Activated CD8-positive, alpha-beta T cell treated with anti-CD3 and anti-CD28 coated beads for 36 hours (primary cell): ENCODE data around the gene IZUMO1. TPM values are rescaled to one million over a fixed set of nuclear protein-coding genes. Genes with fewer than 3 reads are reported as not detected.
"Not testable (repeated sequence)": the region's sequence is repeated elsewhere in the genome, so short reads cannot be mapped to it uniquely, and the experiment has no call there.

ENCODE experiments used
- ATAC-seq: fragments of 200-7000 bp; cut with Tn5 transposase; one replicate; pipeline ENCODE4 v1.10.0; 2021; ENCODE audit warnings: mild to moderate bottlenecking, moderate library complexity
- CTCF ChIA-PET: fragments of 350-600 bp; sonication (Branson Sonifier 250); formaldehyde crosslinking; loops from one replicate; lab custom pipeline; 2021; ENCODE audit warnings: antibody characterized with exemption; lab: Charles Lee
- POLR2A ChIA-PET: fragments of 350-600 bp; sonication (Branson Sonifier 250); formaldehyde crosslinking; loops from one replicate; lab custom pipeline; 2021; ENCODE audit warnings: antibody characterized with exemption; lab: Charles Lee
- DNase-seq: peaks from one replicate; pipeline ENCODE4 v3.0.0-alpha.2; 2020
- H3K27ac Mint-ChIP-seq: one replicate; pipeline ENCODE4 v1.8.0; 2021; ENCODE audit warnings: mild to moderate bottlenecking, mixed read lengths
- H3K27me3 Mint-ChIP-seq: one replicate; pipeline ENCODE4 v1.8.0; 2021; ENCODE audit warnings: mixed read lengths
- H3K36me3 Mint-ChIP-seq: one replicate; pipeline ENCODE4 v1.8.0; 2021; ENCODE audit warnings: low read depth, mixed read lengths
- H3K4me1 Mint-ChIP-seq: one replicate; pipeline ENCODE4 v1.8.0; 2021; ENCODE audit warnings: low read depth, mixed read lengths
- H3K4me3 Mint-ChIP-seq: one replicate; pipeline ENCODE4 v1.8.0; 2021; ENCODE audit warnings: mild to moderate bottlenecking, moderate library complexity, mixed read lengths
- H3K9me3 Mint-ChIP-seq: one replicate; pipeline ENCODE4 v1.8.0; 2021; ENCODE audit warnings: mixed read lengths
- intact Hi-C: fragments of 100-400 bp; cut with micrococcal nuclease; formaldehyde crosslinking; loops from one replicate; pipeline ENCODE4 v1.10.0; 2022
- total RNA-seq, 2 experiments: library from RNA; stranded (reverse); gene quantifications; one replicate each; pipeline ENCODE4 v1.2.3, GENCODE V29; 2021
- TF ChIP-seq, protein P1 (sequence below): fragments of 200-600 bp; IDR thresholded peaks from one replicate; pipeline ENCODE4 v1.8.0; 2022; ENCODE audit warnings: antibody characterized with exemption, mild to moderate bottlenecking

The IZUMO1 gene
- total RNA-seq, 2 experiments from 2014 or later = not detected

DNA sequence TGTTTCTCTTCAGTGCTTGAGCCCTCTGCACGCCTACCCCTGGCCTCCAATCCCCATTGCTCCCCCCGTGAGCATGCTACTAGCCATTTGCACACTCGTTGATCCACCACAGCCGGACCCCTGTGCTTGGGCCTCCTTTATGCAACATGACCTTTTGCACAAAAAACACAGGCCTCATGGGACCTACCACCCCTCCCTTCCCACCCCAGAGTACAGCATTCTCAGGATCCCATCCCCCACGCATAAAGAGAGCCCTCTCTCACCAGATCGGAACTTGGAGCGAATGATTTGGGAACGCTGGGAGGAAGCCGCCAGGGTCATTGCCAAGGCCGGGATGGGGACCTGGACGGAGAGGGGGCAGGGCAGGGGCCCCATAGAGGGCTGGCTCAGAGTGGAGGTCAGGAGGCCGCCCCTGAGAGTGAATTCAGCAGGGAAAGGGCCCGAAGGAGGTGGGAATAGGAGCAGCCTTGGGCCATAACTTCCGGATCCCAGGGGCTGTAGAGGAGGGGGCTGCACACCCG, 27.9 kb downstream of the IZUMO1 start:
- no peak for DNase-seq
- no peak overlapping the region for H3K27ac Mint-ChIP-seq
- no peaks in the 10 kb centered on the region for H3K36me3 Mint-ChIP-seq
- intact Hi-C loops = no loop called here
- no peaks in the 10 kb centered on the region for H3K27me3 Mint-ChIP-seq
- CTCF ChIA-PET = no interaction called here
- POLR2A ChIA-PET = no interaction called here
- no peak for ATAC-seq
- no peak overlapping the region for H3K4me3 Mint-ChIP-seq
- H3K4me1 Mint-ChIP-seq = peaks cover 10% of the 10 kb centered on the region
- H3K9me3 Mint-ChIP-seq = no peaks in the 10 kb centered on the region
- TF ChIP-seq, protein P1, sequence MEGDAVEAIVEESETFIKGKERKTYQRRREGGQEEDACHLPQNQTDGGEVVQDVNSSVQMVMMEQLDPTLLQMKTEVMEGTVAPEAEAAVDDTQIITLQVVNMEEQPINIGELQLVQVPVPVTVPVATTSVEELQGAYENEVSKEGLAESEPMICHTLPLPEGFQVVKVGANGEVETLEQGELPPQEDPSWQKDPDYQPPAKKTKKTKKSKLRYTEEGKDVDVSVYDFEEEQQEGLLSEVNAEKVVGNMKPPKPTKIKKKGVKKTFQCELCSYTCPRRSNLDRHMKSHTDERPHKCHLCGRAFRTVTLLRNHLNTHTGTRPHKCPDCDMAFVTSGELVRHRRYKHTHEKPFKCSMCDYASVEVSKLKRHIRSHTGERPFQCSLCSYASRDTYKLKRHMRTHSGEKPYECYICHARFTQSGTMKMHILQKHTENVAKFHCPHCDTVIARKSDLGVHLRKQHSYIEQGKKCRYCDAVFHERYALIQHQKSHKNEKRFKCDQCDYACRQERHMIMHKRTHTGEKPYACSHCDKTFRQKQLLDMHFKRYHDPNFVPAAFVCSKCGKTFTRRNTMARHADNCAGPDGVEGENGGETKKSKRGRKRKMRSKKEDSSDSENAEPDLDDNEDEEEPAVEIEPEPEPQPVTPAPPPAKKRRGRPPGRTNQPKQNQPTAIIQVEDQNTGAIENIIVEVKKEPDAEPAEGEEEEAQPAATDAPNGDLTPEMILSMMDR = no peak

DNA sequence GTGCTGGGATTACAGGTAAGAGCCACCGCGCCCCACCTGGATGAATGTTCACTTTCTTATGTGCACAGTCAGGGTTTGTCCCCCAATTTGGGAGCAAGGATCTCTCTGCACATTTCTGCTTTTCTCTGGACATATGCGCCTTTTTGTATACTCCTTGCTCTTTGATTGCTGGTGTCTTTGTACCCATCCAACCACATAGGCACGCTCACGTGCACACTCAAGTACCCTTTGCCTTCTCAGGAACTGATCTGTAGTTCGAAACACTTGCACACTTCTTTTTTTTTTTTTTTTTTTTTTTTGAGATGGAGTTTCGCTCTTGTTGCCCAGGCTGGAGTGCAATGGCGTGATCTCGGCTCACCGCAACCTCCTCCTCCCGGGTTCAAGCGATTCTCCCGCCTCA, 28.6 kb downstream of the IZUMO1 start:
- ATAC-seq, CTCF ChIA-PET, H3K27ac Mint-ChIP-seq, DNase-seq, H3K9me3 Mint-ChIP-seq, H3K27me3 Mint-ChIP-seq, H3K4me3 Mint-ChIP-seq, H3K36me3 Mint-ChIP-seq, intact Hi-C loops, POLR2A ChIA-PET: not testable (repeated sequence)
- peaks cover 11% of the 10 kb centered on the region for H3K4me1 Mint-ChIP-seq

- intact Hi-C loops = no loop called here
- ChIA-PET POLR2A (interaction anchor here (1.4 kb wide), 1 partner anchor 8 kb away, joined by 3 read pairs; no protein-coding TSS in a partner anchor), CTCF (interaction anchor here (1.1 kb wide), 1 partner anchor 41 kb away, joined by 3 read pairs; no protein-coding TSS in a partner anchor)
- H3K27ac Mint-ChIP-seq = no peak overlapping the region
- H3K4me1 Mint-ChIP-seq = peaks cover 10% of the 10 kb centered on the region
- no peak overlapping the region for H3K4me3 Mint-ChIP-seq
- ATAC-seq (no peak), DNase-seq (no peak)
- no peaks in the 10 kb centered on the region for H3K36me3 Mint-ChIP-seq
- H3K9me3 Mint-ChIP-seq = no peaks in the 10 kb centered on the region
- TF ChIP-seq, protein P1 = no peak
- H3K27me3 Mint-ChIP-seq = no peaks in the 10 kb centered on the region
Measured at GRCh38 chr19:48716562-48717291, 30.0 kb downstream of the IZUMO1 start.

DNA sequence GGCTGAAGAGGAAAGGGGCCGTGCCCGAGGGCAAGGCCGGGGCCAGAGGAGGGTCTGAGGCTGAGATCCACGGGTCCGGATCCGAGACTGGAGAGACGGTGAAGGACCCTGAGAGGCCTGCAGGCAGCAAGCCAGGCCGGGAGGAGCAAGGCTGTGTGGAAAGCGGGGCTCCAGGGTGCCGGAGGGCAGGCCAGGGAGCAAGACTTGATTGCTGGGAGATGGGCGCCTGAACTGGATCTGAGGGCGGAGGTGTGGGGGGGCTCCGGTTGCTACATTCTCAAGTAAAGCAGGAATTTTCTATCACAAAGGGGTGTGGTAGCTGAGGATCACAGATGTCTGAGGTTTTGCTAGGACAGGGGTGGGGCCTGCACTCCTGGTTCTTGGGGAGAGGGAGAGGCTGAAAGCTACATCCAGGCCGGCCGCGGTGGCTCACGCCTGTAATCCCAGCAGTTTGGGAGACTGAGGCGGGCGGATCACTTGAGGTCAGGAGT, 31.0 kb downstream of the IZUMO1 start:
- Mint-ChIP-seq H3K27ac (no peak overlapping the region), H3K9me3 (peaks cover 4% of the 10 kb centered on the region), H3K4me3 (peak overlapping the region; percentile 35), H3K27me3 (no peaks in the 10 kb centered on the region), H3K36me3 (no peaks in the 10 kb centered on the region), H3K4me1 (peaks cover 10% of the 10 kb centered on the region)
- DNase-seq (no peak), ATAC-seq (no peak)
- TF ChIP-seq, protein P1 = no peak
- POLR2A ChIA-PET = interaction anchor here (1.4 kb wide), 1 partner anchor 9 kb away, joined by 3 read pairs; no protein-coding TSS in a partner anchor
- CTCF ChIA-PET = interaction anchor here (0.6 to 1.1 kb wide), 2 partner anchors 40 to 159 kb away, joined by 3 read pairs; no protein-coding TSS in a partner anchor
- intact Hi-C loops = no loop called here

DNA sequence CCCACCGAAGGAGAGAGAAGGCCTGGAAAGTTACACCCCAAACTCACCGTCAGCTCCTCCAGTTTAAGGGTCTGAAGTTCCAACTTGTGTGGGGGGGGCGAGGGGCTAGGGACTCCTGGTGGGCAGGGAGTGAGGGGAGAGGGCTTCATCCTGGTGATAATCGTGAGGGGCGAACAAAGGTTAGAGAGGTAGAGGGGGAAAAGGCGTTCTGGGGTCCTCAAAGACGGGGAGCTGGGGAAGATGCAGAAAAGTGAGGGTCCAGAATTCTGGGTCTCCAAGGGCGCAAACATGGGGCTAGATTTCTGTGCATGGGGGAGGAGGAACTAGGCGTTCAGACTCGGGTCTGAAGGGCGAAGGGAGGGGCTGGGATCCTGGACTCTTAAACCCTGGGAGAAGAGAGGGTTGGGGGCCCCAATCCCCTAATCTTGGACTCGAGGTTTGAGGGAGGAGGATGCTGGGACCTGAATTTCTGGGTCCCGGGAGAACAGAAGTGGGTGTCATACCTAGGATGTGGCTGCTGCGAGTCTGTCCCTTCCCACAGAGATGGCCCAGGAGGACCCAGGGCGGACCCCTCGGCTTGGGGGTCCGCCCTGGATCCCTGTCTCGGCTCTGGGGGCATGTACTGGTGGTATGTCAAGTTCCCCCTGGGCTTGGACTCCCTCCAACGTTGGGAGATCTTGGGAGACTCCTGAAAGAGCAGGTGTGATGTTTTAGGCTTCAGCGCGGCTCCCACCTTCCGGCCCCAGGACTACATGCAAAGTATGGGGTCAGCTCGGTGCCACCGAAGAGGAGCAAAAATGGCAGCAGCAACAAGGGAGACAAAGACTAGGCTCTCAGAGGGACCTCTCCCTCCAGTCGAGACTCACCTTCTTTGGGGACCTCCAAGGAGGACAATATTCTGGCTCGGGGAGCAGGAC, 31.7 kb downstream of the IZUMO1 start:
- Mint-ChIP-seq H3K4me3 (peak overlapping the region; percentile 84), H3K27me3 (no peaks in the 10 kb centered on the region), H3K9me3 (peaks cover 4% of the 10 kb centered on the region), H3K27ac (peak overlapping the region; percentile 87), H3K4me1 (peaks cover 8% of the 10 kb centered on the region), H3K36me3 (no peaks in the 10 kb centered on the region)
- POLR2A ChIA-PET = interaction anchor here (0.7 kb wide), 1 partner anchor 834 kb away, joined by 3 read pairs; no protein-coding TSS in a partner anchor
- TF ChIP-seq, protein P1 = no peak
- CTCF ChIA-PET = interaction anchor here (1.0 kb wide), 2 partner anchors 10 to 24 kb away, joined by 3 read pairs; no protein-coding TSS in a partner anchor
- ATAC-seq = no peak
- no peak for DNase-seq
- intact Hi-C loops = no loop called here
